Kasumi-1 (cell line): ENCODE results near the gene RAET1L.
A peak's percentile ranks its signal among the peaks of the same experiment; 100 is the strongest.
"Not testable (repeated sequence)": the region's sequence is repeated elsewhere in the genome, so short reads cannot be mapped to it uniquely, and the experiment has no call there.

Experiments used
- DNase-seq, 2 experiments: peaks; one replicate each; lab custom pipeline; 2025; lab: John Stamatoyannopoulos, UW

Gene RAET1L

GRCh38 chr6:150025201-150025917, at the start of gene RAET1L:
TSS of gene RAET1L (minus strand) at chr6:150025532. CDS start at chr6:150025471, 61 bp downstream.
- no peak for DNase-seq

GRCh38 chr6:150075034-150075421, 49.7 kb upstream of the RAET1L start:
- DNase-seq: no peak

GRCh38 chr6:150074396-150075033, 49.2 kb upstream of the RAET1L start:
- DNase-seq: not testable (repeated sequence)

- DNase-seq: peak; percentile 33 to 41
Measured at GRCh38 chr6:150072201-150072600, 46.9 kb upstream of the RAET1L start.

- DNase-seq: no peak
Measured at GRCh38 chr6:150070236-150070818, 45.0 kb upstream of the RAET1L start.

GRCh38 chr6:150069706-150070105, 44.4 kb upstream of the RAET1L start:
- no peak for DNase-seq

- peak; percentile 76 to 82 for DNase-seq
Measured at GRCh38 chr6:150068720-150069648, 43.7 kb upstream of the RAET1L start, which contains the start of gene ULBP3. TSS of gene ULBP3 (minus strand) at chr6:150069121. CDS start at chr6:150069066, 55 bp downstream.

- DNase-seq: no peak
Measured at GRCh38 chr6:150068151-150068550, 42.8 kb upstream of the RAET1L start.

- DNase-seq: no peak
Measured at GRCh38 chr6:150065083-150065482, 39.8 kb upstream of the RAET1L start.

- DNase-seq: no peak
Measured at GRCh38 chr6:150063640-150064039, 38.3 kb upstream of the RAET1L start.

- DNase-seq: not testable (repeated sequence)
Measured at GRCh38 chr6:150059973-150060372, 34.6 kb upstream of the RAET1L start.

GRCh38 chr6:150058986-150059385, 33.7 kb upstream of the RAET1L start:
- DNase-seq: no peak

- DNase-seq: no peak
Measured at GRCh38 chr6:150058231-150058792, 33.0 kb upstream of the RAET1L start.

GRCh38 chr6:150057501-150057951, 32.2 kb upstream of the RAET1L start:
- no peak for DNase-seq

GRCh38 chr6:150056916-150057315, 31.6 kb upstream of the RAET1L start:
- DNase-seq: no peak

- DNase-seq: no peak
Measured at GRCh38 chr6:150056156-150056555, 30.8 kb upstream of the RAET1L start.

GRCh38 chr6:150055131-150055530, 29.8 kb upstream of the RAET1L start:
- DNase-seq: no peak

GRCh38 chr6:150053450-150053849, 28.1 kb upstream of the RAET1L start:
- no peak for DNase-seq

- no peak for DNase-seq
Measured at GRCh38 chr6:150050846-150051245, 25.5 kb upstream of the RAET1L start.

GRCh38 chr6:150048099-150048498, 22.8 kb upstream of the RAET1L start:
- no peak for DNase-seq

GRCh38 chr6:150046943-150047342, 21.6 kb upstream of the RAET1L start:
- no peak for DNase-seq
